HG03039 (cell line): ENCODE results near the gene DEDD2.

Experiments
- ATAC-seq: cut with Tn5 transposase; IDR thresholded peaks from one replicate; pipeline ENCODE4 v1.9.1; 2021; ENCODE audit warnings: mild to moderate bottlenecking, moderate library complexity; ENCODE audit not compliant: unreplicated experiment

The DEDD2 gene

DNA sequence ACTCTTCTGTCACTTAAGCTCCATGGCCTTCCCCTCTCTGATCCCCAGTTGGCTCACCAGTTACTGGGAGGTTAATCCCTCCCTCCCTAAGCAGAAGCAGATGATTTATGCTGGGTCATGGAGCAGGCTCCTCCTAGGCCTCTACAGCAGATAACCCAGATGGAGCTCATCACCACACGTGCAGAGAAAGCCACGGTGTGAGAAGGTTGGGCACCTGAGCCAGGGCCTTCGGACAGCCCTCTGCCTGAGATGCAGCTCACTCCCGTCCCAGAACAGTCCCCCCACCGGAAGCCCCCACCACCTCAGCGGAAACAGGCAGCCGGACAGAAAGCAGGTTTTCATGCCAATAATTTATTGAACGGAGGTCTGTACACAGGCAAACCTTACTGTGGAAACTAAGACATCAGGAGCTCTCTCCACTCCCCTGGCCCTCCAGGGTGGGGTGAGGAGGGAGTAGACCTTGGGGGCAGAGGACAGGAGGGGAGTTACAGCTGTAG is 12.4 kb upstream of the DEDD2 start:
- ATAC-seq = no peak

DNA sequence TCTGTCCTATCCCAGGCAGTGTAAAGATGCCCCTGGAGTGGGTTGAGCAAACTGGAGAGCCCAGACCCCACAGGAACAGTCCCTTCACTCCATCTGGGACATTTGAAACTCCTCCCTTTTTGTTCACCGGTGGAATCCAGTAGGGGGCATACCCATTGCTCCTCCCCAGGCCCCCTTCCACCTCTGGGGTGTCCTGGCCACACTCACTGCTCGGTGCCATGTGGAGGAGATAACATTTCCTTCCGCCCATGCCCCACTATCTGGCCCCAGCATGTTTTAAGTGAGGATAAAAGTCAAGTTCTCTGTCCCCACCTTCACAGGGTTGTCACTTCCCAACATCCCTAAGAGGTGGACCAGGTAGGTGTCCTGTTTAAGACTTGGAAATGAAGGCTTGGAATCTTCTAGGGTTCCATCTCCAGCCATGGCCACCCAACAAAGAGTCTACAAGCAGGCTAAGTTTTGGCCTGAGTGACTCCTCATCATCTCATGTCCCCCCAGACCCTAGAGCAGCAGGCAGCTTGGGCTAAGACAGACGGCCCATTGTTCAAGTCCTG is 11.9 kb upstream of the DEDD2 start:
- ATAC-seq = no peak

DNA sequence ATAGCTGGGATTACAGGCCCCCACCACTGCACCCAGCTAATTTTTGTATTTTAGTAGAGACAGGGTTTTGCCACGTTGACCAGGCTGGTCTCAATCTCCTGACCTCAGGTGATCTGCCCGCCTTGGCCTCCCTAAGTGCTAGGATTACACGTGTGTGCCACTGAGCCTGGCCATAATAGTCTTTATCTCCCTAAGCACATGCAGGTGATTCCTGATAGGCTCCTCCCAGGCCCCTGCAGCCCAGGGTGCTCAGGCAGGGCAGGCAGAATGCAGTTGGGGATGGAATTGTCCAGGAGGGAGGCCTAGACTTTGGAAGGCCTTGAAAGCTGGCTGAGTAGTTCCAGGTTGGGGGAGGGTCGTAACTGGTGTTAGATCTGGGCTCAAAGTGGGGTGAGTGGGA is 11.2 kb upstream of the DEDD2 start:
- no peak for ATAC-seq

DNA sequence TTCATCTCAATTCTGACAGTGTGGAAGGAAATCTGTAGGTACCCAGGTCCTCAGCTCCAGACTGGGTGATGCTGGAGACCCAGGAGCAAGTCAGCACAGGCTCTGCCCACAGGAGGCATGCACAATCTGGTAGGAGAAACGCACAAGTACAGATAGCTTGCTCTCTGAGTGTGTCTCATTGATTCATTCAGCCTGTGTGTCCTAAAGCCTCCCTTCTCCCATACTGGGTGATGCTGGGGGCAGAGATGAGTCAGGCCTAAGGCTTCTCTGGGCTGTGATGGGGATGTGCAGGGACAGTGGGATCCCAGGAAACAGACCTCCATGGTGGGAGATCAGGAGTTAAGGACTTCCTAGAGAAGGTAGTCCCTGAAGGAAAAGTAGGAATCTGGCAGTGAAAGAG is 9.4 kb upstream of the DEDD2 start:
- no peak for ATAC-seq

DNA sequence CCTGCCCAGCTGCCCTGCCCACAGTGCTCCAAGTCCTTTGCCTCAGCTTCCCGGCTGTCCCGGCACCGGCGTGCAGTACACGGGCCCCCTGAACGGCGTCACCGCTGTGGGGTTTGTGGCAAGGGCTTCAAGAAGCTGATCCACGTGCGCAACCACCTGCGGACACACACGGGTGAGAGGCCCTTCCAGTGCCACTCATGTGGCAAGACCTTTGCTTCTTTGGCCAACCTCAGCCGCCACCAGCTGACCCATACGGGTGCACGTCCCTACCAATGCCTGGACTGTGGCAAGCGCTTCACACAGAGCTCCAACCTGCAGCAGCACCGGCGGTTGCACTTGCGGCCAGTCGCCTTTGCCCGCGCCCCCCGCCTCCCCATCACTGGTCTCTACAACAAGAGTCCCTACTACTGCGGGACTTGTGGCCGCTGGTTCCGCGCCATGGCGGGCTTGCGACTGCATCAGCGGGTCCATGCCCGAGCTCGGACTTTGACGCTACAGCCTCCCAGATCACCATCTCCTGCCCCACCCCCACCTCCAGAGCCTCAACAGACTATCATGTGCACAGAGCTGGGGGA is 8.3 kb upstream of the DEDD2 start:
- no peak for ATAC-seq

DNA sequence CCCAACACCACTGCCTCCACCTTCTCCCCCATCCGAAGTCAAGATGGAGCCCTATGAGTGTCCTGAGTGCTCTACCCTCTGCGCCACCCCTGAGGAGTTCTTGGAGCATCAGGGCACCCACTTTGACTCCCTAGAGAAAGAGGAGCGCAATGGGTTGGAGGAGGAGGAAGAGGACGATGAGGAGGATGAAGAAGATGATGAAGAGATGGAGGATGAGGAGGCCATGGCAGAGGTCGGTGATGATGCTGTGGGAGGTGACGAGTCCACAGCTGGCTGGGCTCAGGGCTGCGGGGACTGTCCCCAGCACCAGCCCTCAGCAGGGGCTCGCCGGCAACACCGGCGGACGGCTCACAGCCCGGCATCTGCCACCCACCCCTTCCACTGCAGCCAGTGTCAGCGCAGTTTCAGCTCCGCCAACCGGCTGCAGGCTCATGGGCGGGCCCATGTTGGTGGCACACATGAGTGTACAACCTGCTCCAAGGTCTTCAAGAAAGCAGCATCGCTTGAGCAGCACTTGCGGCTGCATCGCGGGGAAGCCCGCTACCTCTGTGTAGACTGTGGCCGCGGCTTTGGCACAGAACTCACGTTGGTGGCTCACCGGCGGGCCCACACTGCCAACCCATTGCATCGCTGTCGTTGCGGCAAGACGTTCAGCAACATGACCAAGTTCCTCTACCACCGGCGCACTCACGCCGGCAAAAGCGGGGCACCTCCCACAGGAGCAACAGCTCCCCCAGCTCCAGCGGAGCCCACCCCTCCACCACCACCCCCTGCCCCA is 7.7 kb upstream of the DEDD2 start:
- no peak for ATAC-seq

DNA sequence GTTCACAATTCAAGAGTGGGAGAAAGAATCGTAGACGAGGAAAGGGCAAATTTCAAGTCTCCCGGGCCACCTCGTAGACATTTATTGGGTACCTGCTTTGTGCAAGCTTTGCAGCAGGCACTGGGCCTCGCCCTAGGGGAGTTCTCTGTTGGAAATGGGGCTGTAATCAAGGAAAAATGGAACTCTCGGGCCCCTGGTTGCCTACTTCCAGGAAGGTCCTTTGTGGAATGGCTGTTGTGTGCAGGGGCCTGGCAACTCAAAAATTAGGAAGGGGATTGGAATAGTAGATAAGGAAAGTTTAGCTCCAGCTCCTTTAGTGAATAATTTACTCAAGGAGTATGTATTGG is 3.2 kb upstream of the DEDD2 start:
- no peak for ATAC-seq

DNA sequence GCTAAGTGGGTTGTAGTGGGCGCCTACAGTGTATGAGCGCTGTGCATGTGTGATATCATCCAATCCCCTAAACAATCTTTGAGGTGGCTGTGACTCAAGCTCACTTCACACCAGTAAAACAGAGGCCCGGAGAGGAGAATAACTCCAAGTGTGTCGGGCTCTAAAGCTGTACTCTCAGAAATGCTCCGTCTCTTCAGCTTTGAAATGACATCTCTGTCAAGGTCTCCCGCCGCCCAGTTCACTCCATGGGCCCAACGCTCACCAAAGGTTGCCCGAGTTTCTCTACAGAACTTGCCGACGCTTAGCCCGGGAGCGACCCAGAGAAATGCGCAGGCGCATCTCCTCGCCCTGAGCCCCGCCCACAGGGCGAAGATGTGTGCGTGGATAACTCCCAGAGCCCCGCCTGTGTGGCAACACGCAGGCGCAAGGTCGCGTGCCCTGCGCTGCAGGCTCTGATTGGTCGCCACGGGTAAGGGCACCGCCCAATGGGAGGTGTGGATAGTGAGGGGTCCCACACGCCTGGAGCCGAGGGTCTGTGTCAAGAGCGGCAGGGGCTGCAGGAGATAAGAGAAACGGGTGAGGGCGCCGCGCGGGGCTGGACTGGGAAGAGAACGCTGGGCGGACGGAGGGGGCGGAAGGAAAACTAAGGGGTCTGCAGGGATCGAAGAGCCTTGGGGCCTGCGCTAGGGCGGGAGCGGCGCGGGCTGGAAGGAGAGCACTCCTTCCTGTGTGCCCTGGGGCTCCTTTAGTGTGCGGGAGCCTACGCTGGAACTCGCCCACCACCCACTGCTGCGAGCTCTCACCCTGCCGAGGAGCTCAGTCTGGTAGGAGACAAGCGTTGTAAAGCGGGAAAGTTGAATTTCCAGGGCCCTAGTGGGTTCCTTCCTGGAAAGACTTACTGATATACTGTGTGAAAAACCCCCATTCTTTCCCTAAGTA is 2.6 kb upstream of the DEDD2 start, which contains the start of gene ZNF526:
ZNF526 (plus strand) TSS at position 501 of the 939 bp plus-strand sequence. CDS start 4,092 bp downstream, outside the sequence.
- peak; percentile 62 for ATAC-seq

DNA sequence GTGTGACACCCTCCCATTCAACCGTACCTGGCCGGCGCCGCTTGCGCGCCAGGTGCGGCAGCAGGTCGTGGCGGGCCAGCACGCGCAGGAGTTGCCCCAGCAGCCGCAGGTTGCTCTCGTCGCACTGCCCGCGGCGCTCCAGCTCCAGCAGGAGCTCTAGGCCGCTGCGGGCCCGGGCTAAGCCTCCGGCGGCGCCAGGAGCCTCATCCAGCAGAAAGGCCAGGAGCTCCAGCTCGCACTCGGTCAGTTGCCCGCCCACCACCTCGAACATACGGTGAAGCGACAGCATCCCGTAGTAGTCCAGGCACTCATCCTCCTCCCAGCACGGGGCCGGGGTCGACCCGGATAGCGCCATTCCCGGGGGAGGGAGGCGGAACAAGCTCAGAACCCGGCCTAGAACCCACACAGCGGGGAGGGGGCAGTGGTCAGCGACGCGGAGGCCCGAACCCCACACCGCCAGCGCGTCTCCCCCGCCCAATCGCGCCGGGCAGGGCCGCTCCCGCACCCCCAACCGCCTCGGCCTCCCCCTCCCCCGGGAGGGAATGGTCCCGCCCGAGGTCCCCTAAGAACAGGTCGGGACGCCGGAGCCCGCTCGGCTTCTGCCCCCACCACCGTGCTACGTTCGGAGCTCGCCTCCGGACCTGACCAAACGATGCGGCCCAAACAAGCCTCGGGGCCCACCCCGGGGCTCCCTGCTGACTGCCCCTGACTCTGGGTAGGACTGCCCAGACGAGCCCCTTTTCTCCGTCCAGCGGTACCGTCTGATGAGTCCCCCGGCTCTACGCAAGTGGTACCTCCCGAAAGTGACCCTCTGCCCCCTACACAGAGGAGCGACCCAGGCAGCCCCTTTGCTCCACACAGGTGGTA is 591 bp downstream of the DEDD2 start:
- ATAC-seq = peak; percentile 5

DNA sequence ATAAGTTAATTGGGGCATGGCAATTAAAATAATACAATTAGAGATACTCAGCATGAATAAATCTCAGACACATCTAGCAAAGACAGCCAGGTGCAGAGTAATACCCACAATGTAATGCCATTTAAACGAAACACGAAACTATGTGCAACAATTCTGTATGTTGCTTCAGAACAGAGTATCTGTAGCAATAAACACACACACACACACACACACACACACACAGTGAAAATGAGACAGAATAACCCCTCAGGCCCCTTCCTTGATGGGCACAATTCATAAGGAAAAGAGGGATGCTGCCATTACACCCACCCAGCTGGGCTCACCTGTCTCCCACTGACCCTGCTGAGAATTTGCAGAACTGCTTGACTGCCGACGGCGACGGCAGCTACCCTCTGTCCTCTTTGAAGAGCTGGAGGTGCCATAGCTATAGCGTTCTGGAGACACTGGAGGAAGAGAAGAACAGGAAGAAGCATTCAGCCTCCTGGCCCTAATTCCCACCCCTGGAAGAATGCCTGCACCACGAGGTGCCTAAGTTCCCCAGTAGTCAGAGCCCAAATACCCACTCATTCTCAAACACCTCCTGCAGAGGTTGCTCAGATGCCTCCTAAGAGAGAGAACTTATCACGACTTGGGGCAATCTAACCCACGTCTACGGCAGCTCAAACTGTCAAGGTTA is 2.5 kb downstream of the DEDD2 start:
- no peak for ATAC-seq

DNA sequence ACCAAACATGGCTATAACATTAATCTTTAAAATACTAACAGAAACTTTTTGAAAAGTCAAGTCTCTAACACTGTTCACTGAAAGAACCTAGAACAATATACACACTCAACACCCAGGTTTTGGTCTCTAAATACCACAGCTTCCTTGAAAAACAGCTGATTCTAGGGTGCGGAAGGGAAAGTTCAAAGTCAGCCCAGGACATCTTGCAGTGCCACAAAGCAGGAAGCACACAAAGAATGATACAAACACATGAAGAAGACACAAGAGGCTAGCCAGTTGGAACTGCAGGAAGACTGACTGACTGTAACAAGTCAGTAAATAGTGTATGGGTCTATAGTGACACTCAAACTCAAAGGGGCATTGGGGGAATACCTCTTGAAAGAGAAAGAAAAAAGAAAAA is 4.6 kb downstream of the DEDD2 start:
- no peak for ATAC-seq

DNA sequence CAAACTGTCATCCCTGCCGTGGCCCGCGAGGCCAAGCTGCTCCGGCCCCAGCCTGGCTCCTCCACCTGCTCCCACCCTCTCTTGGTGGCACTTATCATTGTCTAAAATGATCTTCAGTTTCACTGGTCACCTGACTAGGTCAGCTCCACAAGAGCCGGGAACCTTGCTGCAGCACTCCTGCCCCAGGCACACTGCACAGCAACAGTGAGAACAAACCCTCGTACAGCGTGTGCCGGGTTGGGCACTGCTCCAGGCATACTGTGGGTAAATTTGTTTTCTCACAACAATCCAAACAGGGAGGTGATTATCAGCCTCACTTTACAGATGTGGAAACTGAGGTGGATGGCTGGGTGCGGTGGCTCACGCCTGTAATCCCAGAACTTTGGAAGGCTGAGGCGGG is 8.9 kb downstream of the DEDD2 start:
- ATAC-seq = no peak

DNA sequence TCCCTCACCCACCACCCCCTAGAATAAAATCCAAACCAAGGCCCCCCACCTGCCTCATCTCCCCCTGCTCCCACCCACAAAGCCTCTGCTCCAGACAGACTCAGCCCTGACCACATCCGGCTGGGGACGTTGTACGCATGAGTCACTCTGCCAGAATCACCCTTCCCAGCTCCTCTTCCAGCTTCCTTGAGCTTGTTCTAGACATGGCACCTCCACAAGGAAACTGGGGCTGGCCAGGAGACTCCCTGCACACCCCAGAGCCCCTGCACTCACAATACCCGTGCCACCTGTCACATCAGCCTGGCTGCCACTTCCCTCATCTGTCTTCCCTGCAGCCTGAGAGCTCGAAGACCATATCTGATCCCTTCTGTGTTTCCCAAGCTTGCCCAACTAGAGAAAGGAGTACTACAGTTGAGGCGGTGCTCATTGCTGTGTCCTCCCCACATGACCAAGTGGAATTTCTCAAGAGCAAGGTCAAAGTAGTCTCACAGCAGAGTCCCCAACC is 9.7 kb downstream of the DEDD2 start:
- no peak for ATAC-seq

DNA sequence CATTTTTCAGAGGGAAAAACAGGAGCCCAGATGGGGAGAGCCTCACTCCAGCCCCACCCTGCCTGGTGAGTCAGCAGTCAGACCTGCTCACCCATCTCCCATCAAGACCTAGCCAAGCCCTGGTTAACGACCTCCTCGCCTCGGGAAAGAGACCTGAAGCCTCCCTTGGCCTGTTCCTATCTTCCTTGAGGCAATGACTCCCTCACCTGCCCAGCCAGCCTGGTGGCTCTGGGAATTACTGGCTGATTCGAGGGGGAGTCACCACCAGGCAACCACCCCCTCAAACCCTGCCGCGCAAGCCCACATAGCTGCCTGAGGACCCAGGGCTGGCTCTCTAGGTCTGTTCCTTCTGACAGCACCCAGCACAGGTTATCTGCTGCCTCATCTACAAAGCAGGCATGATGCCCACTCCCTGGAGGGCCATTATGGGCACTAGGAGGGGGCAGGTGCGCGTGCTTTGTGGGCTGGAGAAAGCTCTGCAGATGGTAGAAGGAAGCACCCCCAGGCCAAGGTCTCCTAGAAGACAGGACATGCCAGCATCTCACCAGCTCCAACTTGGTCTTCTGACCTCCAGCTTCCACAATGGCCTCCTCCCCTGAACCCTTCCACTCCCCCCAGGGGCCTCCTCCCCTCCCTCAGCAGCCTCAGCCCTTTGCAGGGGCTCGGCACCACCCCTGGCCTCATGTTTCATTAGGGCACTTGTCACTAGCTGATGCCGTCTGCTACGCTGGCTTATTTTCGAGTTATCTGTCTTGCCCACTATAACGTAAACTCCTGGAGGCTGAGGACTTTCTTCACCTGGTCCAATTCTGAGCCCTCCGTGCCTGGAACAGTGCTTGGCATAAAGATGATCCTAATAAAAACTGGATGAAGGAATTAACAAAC is 10.4 kb downstream of the DEDD2 start:
- no peak for ATAC-seq

DNA sequence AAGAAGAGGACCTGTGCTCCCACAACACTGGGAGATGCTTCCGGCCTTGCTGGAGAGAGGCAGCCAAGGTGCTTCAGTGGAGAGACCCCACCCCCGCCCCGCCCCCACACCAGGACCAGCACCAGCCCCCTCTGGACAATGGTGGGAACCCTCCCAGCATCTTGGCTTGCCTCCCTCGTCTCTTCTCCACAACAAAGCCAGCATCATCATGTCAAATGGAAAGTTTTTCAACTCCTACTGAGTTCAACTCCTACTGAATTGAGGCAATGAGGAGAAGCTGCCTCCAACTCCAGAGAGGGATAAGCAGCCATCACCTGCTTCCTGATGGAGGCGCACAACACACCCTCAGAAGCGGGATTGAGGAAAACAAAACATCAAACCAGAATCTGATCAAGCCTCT is 12.8 kb downstream of the DEDD2 start:
- no peak for ATAC-seq

DNA sequence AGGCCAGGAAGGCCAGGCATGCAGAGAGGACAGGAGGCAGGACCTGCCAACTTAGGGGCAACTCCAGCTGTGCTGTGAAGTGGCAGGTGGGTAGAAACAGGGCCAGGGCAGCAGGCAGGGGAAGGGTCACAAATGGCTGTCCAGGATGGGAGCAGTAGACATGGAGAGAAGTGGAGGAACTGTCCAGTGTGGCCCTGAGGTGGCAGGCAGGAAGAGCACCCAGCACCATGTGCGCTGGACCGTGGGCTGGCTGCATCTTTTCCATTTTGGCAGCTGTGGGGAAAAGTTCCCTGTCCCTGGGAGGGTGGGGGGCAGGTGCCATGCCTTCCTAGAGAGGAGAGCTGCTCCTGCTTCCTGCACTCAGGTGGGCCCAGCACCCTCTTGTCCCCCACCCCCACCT is 13.8 kb downstream of the DEDD2 start:
- no peak for ATAC-seq

DNA sequence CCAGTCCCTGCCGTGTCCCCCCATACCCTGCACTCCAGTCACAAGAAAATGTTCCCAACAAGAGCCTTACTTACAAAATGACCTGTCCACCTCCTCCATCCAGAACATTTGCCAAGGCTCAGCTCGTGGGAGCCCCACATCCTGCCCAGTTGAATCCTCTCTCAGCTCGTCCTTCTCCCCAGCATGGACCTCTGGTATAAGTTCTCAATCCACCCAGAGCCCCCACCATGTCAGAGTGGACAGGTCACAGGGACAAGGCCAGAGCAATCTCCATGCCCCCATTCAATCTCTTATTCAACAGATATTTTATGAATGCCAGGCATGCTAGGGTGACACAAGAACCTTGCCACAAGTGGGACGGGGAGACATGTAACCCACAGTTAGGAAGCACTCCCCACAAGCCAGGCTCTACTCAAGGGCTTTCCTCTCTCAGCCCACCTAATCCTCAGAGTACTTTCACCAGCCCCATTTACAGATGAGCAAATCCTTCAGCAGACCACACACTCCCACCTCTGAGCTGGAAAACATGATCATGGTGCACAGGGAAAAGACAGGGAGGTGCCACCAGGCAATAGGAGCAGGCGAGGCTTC is 15.1 kb downstream of the DEDD2 start:
- no peak for ATAC-seq
